ENCODE data around the gene BANF1.

Gene BANF1, protein sequence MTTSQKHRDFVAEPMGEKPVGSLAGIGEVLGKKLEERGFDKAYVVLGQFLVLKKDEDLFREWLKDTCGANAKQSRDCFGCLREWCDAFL

DNA sequence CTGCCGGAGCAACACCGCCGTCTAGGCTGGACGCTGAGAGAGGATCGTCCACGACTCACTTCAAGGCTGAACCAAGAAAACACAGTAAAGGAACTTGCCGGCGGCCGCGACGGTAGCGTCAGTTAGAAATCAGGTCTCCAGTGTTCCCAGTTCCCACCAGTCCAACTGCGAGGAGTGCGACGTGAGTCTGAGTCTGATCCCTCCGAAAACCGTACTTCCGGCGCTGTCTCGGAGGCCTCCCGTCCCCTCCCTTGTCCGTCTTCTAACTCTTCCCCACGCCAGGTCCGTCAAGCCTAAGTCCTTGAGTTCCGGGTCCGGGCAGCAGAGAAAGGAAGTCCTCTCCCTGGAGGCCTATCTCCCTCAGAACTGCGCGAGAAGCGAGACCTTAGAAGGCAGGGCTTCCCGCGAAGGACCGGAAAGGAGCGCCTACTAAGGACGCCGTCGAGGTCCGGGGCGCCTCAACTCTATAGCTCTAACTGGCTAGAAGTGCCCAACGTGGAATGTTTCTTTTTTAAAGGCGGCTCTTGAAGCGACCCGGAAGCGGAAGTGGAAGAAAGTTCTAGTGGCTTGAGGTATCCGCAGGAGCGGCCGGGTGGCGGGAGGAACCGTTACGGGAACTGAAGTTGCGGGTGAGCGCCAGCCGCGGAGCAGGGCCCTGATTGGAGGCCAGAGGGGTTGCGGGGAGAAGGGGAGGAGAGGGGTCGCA, at the start of gene BANF1, which contains the start of gene EIF1AD:
Gene BANF1 (plus strand): TSS at position 562 of the 706 bp plus-strand sequence. CDS start 748 bp downstream, outside the sequence.
Gene EIF1AD (minus strand): TSS at position 216 of the 706 bp plus-strand sequence. CDS start 1,768 bp downstream, outside the sequence.
- peak; percentile 92 to 100 for DNase-seq

GRCh38 chr11:65953471-65953870, 48.8 kb upstream of the BANF1 start:
- DNase-seq = no peak

GRCh38 chr11:65954771-65955170, 47.5 kb upstream of the BANF1 start:
- DNase-seq = no peak

- no peak for DNase-seq
Measured at GRCh38 chr11:65958291-65958690, 44.0 kb upstream of the BANF1 start.

DNA sequence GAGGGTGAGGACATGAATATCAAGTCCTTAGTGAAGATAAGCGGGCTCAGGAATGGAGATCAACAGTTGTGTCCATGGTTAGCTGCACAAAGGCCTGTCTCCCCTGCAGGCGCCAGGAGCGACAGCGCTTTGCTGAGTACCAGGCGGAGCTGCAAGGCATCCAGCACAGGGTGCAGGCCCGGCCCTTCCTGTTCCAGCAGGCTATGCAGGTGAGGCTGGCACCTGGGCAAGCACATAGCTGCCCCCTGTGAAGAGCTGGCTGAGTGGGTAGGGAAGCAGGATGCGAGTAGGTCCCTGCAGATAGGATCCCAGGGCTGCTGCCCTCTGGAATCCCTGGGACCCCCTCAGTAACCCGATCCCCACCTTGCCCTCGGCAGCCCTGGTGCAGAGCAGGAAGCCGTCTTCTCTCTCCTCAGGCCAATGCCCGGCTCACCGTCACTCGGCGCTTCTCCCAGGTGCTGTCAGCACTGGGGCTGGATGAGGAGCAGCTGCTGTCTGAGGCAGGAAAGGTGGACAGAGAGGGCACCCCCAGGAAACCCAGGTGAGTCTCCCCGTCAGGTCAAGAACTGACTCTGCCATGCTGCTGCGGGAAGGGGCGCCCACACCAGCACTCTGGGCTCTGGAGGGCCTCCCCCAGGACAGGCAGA, 43.4 kb upstream of the BANF1 start:
- no peak for DNase-seq

DNA sequence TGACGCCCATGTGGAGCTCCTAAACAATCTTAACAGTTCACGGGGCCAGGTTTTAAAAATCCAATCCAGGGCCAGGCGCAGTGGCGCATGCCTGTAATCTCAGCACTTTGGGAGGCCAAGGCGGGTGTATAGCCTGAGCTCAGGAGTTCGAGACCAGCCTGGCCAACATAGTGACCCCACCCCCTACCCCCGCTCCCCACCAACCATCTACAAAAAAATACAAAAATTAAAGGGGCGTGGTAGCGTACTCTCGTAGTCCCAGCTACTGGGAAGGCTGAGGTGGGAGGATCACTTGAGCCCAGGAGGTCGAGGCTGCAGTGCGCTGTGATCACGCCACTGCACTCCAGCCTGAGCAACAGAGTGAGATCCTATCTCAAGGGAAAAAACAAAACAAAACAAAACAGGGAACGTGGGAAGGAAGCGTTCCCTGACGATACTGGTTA, 41.5 kb upstream of the BANF1 start:
- DNase-seq = no peak

DNA sequence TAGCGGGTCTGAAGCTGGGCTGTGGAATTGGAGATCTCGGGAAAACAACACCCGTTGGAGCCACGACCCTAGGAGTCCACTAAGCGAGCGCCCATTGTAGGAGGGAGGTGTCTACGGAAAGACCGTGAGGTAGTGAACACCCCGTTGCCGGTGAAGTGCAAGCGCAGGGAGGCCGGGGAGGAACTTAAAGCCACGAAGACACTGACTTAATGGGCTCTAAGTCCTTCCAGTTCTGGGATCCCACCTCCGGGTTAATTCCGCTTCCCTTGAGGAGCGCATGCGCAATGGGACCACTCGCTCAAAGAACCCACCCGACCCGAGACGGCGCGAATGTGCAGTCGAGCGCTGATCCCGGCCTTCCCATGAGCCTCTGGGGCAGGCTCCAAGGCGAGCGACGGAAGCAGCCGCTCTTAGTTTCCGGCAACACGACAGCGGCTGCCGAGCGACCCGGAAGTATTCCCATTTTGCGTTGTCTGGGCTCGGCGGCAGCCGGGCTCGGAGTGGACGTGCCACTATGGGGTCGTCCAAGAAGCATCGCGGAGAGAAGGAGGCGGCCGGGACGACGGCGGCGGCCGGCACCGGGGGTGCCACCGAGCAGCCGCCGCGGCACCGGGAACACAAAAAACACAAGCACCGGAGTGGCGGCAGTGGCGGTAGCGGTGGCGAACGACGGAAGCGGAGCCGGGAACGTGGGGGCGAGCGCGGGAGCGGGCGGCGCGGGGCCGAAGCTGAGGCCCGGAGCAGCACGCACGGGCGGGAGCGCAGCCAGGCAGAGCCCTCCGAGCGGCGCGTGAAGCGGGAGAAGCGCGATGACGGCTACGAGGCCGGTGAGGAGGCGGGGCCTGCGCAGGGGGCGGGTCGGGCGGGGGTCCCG, 40.8 kb upstream of the BANF1 start, which contains the start of gene SART1:
Gene SART1 (plus strand): TSS at position 468 of the 874 bp plus-strand sequence. CDS start 47 bp downstream, at position 515.
- DNase-seq = peak; percentile 74 to 98

- peak in 1 of 2 donors; percentile 37 for DNase-seq
Measured at GRCh38 chr11:65962141-65962564, 40.1 kb upstream of the BANF1 start.

DNA sequence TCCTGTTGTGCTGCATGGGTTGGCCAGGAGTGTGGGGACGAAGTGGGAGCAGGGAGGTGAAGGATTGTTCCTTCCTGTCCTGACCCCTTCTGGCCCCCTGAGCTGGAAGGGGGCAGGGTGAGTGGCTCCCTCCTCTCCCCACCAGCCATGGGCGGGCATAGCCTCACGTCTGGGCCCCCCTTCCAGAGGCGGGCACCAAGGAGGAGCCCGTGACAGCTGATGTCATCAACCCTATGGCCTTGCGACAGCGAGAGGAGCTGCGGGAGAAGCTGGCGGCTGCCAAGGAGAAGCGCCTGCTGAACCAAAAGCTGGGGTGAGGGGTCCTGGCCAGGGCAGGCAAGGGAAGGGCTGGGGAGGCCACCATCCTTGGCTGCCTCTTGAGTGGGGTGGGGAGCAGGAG, 37.4 kb upstream of the BANF1 start:
- no peak for DNase-seq

DNA sequence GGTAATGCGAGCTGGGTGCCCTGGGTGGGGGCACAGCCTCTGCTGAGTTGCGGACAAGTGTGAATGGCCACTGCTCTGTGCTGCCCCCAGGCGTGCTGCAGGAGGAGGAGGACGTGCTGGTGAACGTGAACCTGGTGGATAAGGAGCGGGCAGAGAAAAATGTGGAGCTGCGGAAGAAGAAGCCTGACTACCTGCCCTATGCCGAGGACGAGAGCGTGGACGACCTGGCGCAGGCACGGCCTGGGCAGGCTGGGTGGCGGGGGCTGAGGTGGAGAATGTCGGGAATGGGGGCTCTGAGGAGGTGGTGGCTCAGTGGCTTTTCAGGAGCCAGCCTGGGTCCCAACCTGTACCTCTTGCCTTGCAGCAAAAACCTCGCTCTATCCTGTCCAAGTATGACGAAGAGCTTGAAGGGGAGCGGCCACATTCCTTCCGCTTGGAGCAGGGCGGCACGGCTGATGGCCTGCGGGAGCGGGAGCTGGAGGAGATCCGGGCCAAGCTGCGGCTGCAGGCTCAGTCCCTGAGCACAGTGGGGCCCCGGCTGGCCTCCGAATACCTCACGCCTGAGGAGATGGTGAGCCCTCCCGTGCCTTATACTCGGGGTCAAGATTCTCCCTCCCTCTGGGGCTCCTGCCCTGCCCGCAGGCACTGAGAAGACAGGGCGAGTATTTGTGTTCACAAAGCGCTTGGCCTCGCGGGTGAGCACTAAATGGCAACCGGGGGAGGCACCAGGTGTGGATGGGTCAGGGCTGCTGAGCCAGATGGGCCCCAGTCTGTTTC, 36.1 kb upstream of the BANF1 start:
- no peak for DNase-seq

- DNase-seq = no peak
Measured at GRCh38 chr11:65967329-65967934, 34.9 kb upstream of the BANF1 start.

- DNase-seq = no peak
Measured at GRCh38 chr11:65968600-65969482, 33.5 kb upstream of the BANF1 start.

- DNase-seq = no peak
Measured at GRCh38 chr11:65972116-65972515, 30.2 kb upstream of the BANF1 start.

DNA sequence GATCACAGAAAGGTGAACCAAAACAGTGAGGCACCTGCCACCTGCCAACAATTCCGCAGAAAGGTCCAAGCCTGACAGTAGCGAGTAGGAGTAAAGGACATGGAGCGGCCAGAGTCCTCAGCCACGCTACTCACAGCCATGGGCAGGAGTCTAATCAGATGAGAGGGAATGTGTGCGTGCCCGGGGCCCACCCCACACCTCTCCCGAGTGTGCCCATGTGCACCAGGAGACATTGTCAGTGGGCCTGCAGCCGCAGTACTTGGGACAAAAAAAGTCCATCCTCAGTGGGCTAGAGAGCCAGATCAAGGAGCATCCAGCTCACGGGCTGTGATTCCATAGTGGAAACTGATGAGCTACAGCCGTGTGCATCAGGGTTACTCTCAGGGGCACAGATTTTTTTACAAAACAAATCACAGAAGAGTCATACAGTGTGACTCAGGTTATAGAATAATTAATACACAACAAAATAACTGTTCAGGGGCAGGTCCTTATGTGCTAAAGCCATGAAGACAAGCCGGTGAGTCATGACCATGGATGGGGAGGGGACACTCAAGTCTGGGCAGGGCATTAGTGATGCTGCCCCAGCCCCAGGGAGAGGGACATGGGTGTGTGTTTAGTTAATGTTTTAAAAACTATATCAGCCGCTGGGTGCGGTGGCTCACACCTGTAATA, 28.7 kb upstream of the BANF1 start:
- no peak for DNase-seq

DNA sequence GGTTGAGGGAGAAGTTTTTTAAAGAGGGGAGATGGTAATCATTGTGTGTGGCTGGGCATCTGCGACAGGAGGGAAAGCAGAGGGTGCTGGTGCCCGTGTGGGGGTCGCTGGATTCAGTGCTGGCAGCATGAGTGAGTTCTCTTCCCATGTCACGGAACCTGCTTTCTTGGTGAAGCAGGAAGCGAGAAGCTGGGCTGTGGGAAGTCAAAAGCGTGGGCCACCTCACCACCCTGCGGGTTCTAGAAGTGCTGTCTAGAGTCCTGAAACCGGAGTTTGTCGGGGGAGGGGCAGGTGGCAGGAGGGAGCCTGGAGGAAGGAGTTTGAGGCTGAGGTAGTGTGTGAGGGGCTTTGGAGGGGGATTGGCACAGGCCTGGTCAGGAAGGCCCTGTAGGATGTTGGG, 26.5 kb upstream of the BANF1 start:
- DNase-seq = no peak

DNA sequence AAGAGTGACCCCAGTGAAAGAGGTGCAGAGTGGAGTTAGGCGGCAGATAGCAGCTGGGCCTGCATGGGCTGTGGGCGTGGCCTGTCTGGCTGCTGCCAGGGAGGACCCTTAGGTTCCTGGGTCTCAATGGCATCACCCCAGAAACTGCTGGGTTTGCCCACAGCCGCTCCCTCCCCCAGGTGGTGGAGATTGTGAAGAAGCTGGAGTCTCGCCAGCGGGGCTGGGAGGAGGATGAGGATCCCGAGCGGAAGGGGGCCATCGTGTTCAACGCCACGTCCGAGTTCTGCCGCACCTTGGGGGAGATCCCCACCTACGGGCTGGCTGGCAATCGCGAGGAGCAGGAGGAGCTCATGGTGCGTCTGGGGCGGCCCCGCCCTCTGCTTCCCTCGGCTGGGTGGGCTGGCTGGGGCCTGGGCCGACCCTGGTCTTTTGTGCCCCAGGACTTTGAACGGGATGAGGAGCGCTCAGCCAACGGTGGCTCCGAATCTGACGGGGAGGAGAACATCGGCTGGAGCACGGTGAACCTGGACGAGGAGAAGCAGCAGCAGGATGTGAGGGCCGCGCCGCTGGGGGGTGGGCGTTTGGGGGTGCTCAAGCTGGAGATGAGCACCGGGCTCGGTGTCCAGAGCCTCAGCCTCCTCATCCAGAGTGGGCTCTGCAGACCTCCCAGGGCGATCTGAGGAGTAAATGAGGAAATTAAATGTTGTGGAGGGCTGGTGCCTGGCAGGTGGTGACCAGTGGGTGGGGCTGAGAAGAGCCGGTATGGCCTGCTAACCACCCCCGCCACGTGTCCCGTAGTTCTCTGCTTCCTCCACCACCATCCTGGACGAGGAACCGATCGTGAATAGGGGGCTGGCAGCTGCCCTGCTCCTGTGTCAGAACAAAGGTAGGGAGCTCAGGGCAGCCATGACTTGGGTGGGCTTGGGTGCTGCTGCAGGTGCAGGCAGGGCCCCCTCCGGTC, 25.8 kb upstream of the BANF1 start:
- no peak for DNase-seq

DNA sequence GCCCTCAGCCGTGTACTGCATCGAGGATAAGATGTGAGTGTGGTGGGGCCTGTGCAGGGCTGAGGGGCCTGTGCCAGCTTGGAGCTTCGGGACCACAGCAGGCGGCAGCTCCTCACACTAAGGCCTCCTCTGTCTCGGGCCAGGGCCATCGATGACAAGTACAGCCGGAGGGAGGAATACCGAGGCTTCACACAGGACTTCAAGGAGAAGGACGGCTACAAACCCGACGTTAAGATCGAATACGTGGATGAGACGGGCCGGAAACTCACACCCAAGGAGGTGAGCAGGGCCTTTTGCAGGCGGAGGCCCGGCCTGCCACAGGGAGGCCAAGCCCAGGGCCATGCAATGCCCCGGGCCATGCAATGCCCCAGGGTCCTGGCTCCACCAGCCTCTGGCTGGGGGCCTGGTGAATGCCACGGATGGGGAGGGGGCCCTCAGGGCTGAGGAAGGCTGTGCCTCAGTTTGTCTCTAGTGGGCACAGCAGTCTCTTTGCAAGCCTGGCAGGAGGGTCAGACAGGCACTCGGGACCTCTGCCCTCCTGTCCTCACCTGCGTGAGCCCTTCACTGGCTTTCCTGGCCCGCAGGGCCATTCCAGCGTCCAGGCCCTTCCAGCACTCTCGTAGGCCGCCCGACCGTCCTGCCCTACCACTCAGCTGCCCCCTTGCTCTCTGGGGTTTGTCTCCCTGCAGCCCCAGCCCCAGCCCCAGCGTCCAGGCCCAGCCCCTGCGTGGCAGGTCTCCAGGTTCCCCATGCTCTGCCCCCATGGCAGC, 24.5 kb upstream of the BANF1 start:
- no peak for DNase-seq
